Testis (tissue), 3 donors: ENCODE measurements around the gene SULT2B1. TPM values are rescaled to one million over a fixed set of nuclear protein-coding genes. Genes with fewer than 3 reads are reported as not detected.
A peak's percentile ranks its signal among the peaks of the same experiment; 100 is the strongest.
"Not testable (repeated sequence)": the region's sequence is repeated elsewhere in the genome, so short reads cannot be mapped to it uniquely, and the experiment has no call there.

ENCODE experiments used
- DNase-seq: peaks from one replicate; pipeline ENCODE4 v3.0.0-alpha.2; 2019
- H3K27ac ChIP-seq, 2 donors: fragments of 200-600 bp; sonication (generic); one replicate each; pipeline ENCODE4 v1.5.1; 2019
- H3K27me3 ChIP-seq: fragments of 200-600 bp; sonication (generic); one replicate; pipeline ENCODE4 v1.5.1; 2019
- H3K36me3 ChIP-seq: fragments of 200-600 bp; sonication (generic); one replicate; pipeline ENCODE4 v1.5.1; 2017; ENCODE audit warnings: low read depth; ENCODE audit errors: missing control alignments
- H3K4me1 ChIP-seq: fragments of 200-600 bp; sonication (generic); one replicate; pipeline ENCODE4 v1.5.1; 2019
- H3K4me3 ChIP-seq, 2 donors: fragments of 200-600 bp; sonication (generic); one replicate each; pipeline ENCODE4 v1.5.1; 2017 to 2019
- H3K9me3 ChIP-seq: fragments of 200-600 bp; sonication (generic); one replicate; pipeline ENCODE4 v1.5.1; 2017
- CTCF ChIP-seq, 3 experiments: fragments of 450-650 bp in 2 of 3; fragments of 200-600 bp in 1 of 3; sonication (generic) in 1 of 3; IDR thresholded peaks; one replicate each; pipeline ENCODE4 v1.5.1; 2016 to 2019; ENCODE audit warnings: antibody characterized with exemption in 3 of 3, mild to moderate bottlenecking in 2 of 3, moderate library complexity in 1 of 3
- POLR2A ChIP-seq: fragments of 450-650 bp; IDR thresholded peaks from one replicate; pipeline ENCODE4 v1.6.1; 2017; ENCODE audit warnings: antibody characterized with exemption, mild to moderate bottlenecking, moderate library complexity
- WGBS, 2 donors: methylation state at CpG; one replicate each; pipeline ENCODE4 v1.1.5; 2018; 5-methylcytosine and 5-hydroxymethylcytosine counted together
- intact Hi-C: fragments of 100-400 bp; cut with DNase I; formaldehyde crosslinking; loops from one replicate; pipeline ENCODE4 v1.15.1; 2023; ENCODE audit warnings: low total_unique reads
- polyA plus RNA-seq: library from polyadenylated mRNA; stranded (reverse); fragments of 350-450 nt; fragmentation: Illumina TruSeq; extraction: RNeasy Lipid Tissue Mini Kit (QIAGEN cat#74804); gene quantifications from one replicate; pipeline ENCODE4 v1.2.3, GENCODE V29; 2014; ENCODE audit warnings: low read depth, low replicate concordance; ENCODE audit not compliant: insufficient read depth
- total RNA-seq, 2 donors: library from RNA; depleted of rRNA; stranded (reverse); fragments of >200 nt; gene quantifications; one replicate each; pipeline ENCODE4 v1.2.3, GENCODE V29; 2016

The SULT2B1 gene
- total and polyA plus RNA-seq, 3 donors from 2014 or later = 1.0 to 1.4 (median 1.1) TPM

DNA sequence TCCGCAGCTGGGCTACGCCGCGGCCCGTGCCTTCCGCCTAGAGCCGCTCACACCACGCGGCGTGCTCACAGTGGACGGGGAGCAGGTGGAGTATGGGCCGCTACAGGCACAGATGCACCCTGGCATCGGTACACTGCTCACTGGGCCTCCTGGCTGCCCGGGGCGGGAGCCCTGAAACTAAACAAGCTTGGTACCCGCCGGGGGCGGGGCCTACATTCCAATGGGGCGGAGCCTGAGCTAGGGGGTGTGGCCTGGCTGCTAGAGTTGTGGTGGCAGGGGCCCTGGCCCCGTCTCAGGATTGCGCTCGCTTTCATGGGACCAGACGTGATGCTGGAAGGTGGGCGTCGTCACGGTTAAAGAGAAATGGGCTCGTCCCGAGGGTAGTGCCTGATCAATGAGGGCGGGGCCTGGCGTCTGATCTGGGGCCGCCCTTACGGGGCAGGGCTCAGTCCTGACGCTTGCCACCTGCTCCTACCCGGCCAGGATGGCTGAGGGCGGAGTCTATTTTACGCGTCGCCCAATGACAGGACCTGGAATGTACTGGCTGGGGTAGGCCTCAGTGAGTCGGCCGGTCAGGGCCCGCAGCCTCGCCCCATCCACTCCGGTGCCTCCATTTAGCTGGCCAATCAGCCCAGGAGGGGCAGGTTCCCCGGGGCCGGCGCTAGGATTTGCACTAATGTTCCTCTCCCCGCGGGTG lies 77.8 kb downstream of the SULT2B1 start:
- Histone ChIP-seq H3K4me1 (peaks cover 46% of the 10 kb centered on the region), H3K27me3 (no peaks in the 10 kb centered on the region), H3K9me3 (no peaks in the 10 kb centered on the region), H3K27ac (peak overlapping the region; percentile 87 to 98), H3K36me3 (no peaks in the 10 kb centered on the region), H3K4me3 (peak overlapping the region in 1 of 2 donors; percentile 40)
- peak; percentile 65 for DNase-seq
- 48 to 57% methylated on average over 19 to 47 of the region's 48 CpGs for WGBS, 2 donors
- intact Hi-C loops = no loop called here
- TF ChIP-seq CTCF (IDR thresholded peaks at IDR 0.05) = no peak

- peak overlapping the region; percentile 87 to 98 for H3K27ac ChIP-seq
- H3K4me3 ChIP-seq = peak overlapping the region in 1 of 2 donors; percentile 40
- no peaks in the 10 kb centered on the region for H3K36me3 ChIP-seq
- intact Hi-C loops = no loop called here
- peak; percentile 92 for DNase-seq
- H3K27me3 ChIP-seq = no peaks in the 10 kb centered on the region
- WGBS, 2 donors = 0 to 9% methylated on average over 1 to 47 of the region's 47 CpGs
- H3K9me3 ChIP-seq = no peaks in the 10 kb centered on the region
- peaks cover 46% of the 10 kb centered on the region for H3K4me1 ChIP-seq
- TF ChIP-seq CTCF (IDR thresholded peaks at IDR 0.05) (no peak), POLR2A (no peak)
Measured at GRCh38 chr19:48630296-48631063, 78.5 kb downstream of the SULT2B1 start.

GRCh38 chr19:48631225-48631624 lies 79.3 kb downstream of the SULT2B1 start:
- no peak overlapping the region for H3K4me3 ChIP-seq
- no peak for DNase-seq

GRCh38 chr19:48632286-48632685 lies 80.3 kb downstream of the SULT2B1 start:
- DNase-seq, H3K4me3 ChIP-seq, H3K36me3 ChIP-seq, intact Hi-C loops, H3K9me3 ChIP-seq, H3K27me3 ChIP-seq: not testable (repeated sequence)
- 85 to 87% methylated on average over 11 of the region's 11 CpGs for WGBS, 2 donors
- Histone ChIP-seq H3K4me1 (peaks cover 46% of the 10 kb centered on the region), H3K27ac (peak overlapping the region; percentile 87 to 98)

More at GRCh38 chr19:48631225-48631624, 79.3 kb downstream of the SULT2B1 start:
- Histone ChIP-seq H3K4me1 (peaks cover 46% of the 10 kb centered on the region), H3K9me3 (no peaks in the 10 kb centered on the region), H3K27me3 (no peaks in the 10 kb centered on the region), H3K27ac (peak overlapping the region; percentile 87 to 98), H3K36me3 (no peaks in the 10 kb centered on the region)
- TF ChIP-seq POLR2A (no peak), CTCF (IDR thresholded peaks at IDR 0.05) (no peak)
- 52 to 60% methylated on average over 3 of the region's 3 CpGs for WGBS, 2 donors
- intact Hi-C loops = no loop called here

DNA sequence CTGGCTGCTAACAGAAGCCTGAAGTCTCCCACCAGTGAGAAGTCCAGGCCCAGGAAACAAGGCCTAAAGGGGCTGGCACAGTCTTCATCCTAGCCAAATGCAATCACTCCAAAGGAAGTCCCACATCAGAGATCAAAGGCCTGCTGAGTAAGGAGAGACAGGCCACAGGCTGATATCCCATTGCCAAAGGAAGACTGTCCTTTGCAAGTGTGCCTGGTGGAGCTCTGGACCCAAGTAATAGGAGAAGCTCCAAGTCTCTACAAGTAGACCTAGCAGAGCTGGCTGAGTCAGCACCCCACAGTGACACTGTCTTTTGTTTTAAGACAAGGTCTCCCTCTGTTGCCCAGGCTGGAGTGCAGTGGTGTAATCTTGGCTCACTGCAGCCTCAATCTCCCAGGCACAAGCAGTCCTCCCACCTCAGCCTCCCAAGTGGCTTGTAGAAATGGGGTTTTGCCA lies 80.7 kb downstream of the SULT2B1 start:
- Histone ChIP-seq H3K4me3 (no peak overlapping the region), H3K27ac (peak overlapping the region; percentile 98 to 99), H3K36me3 (no peaks in the 10 kb centered on the region), H3K4me1 (peaks cover 46% of the 10 kb centered on the region), H3K27me3 (no peaks in the 10 kb centered on the region), H3K9me3 (no peaks in the 10 kb centered on the region)
- peak; percentile 66 for DNase-seq
- TF ChIP-seq CTCF (IDR thresholded peaks at IDR 0.05) (no peak), POLR2A (no peak)
- intact Hi-C loops = no loop called here
